ENCODE results near the gene KCTD18. TPM values are rescaled to one million over a fixed set of nuclear protein-coding genes. Genes with fewer than 3 reads are reported as not detected.

Gene KCTD18
- total RNA-seq, 1 experiment from 2014 or later, result 14.7 TPM

DNA sequence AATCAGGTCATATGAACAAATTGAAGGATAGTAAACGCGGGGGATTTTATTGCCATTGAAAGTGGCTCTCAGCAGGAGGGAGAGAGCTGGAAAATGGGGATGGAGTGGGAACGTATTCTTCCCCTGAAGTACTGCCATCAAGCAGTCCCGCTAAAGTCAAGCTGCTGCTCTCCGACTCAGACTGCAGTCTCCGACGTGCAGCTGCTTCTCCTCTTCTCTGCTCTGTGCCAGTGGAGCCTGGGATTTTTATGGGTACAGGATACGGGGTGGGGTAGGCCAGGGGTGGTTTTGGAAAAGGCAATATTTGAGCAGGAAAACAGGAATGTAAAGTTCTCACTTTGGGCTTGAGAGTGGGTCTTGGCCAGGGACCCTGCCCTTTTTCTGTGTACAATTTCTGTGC, 33.0 kb downstream of the KCTD18 start:
- no peak overlapping the region for H3K27ac ChIP-seq (ENCODE audit: low read length)
- H3K4me3 ChIP-seq (ENCODE audit: low read depth in 2 of 2, low read length in 2 of 2), result no peak overlapping the region
- intact Hi-C loops (cut with micrococcal nuclease; ENCODE audit: unreplicated experiment) (no loop called here), in situ Hi-C loops (cut with HindIII; ENCODE audit: low pct_unique_long_range_greater_than_20kb, low sequenced_read_pairs) (no loop called here)
- BruUV-seq (replicated peaks), result no TSS peak
- H3K27me3 ChIP-seq (ENCODE audit: control insufficient read depth, insufficient read depth, low read length), result no peaks in the 10 kb centered on the region
- TF ChIP-seq TCF7L2 (IDR thresholded peaks at IDR 0.05; ENCODE audit: low read depth, low read length) (no peak), SIN3A (IDR thresholded peaks at IDR 0.05; ENCODE audit: borderline replicate concordance, insufficient read depth, low read depth, low read length) (no peak), POLR2AphosphoS5 (IDR thresholded peaks at IDR 0.05; ENCODE audit: low read depth, low read length) (no peak)
- TF ChIP-seq, protein P1, sequence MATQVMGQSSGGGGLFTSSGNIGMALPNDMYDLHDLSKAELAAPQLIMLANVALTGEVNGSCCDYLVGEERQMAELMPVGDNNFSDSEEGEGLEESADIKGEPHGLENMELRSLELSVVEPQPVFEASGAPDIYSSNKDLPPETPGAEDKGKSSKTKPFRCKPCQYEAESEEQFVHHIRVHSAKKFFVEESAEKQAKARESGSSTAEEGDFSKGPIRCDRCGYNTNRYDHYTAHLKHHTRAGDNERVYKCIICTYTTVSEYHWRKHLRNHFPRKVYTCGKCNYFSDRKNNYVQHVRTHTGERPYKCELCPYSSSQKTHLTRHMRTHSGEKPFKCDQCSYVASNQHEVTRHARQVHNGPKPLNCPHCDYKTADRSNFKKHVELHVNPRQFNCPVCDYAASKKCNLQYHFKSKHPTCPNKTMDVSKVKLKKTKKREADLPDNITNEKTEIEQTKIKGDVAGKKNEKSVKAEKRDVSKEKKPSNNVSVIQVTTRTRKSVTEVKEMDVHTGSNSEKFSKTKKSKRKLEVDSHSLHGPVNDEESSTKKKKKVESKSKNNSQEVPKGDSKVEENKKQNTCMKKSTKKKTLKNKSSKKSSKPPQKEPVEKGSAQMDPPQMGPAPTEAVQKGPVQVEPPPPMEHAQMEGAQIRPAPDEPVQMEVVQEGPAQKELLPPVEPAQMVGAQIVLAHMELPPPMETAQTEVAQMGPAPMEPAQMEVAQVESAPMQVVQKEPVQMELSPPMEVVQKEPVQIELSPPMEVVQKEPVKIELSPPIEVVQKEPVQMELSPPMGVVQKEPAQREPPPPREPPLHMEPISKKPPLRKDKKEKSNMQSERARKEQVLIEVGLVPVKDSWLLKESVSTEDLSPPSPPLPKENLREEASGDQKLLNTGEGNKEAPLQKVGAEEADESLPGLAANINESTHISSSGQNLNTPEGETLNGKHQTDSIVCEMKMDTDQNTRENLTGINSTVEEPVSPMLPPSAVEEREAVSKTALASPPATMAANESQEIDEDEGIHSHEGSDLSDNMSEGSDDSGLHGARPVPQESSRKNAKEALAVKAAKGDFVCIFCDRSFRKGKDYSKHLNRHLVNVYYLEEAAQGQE (IDR thresholded peaks at IDR 0.05; ENCODE audit: insufficient read depth in 1 of 2, low read depth in 2 of 2, low read length in 1 of 2), result no peak
- TF ChIP-seq, protein P2, sequence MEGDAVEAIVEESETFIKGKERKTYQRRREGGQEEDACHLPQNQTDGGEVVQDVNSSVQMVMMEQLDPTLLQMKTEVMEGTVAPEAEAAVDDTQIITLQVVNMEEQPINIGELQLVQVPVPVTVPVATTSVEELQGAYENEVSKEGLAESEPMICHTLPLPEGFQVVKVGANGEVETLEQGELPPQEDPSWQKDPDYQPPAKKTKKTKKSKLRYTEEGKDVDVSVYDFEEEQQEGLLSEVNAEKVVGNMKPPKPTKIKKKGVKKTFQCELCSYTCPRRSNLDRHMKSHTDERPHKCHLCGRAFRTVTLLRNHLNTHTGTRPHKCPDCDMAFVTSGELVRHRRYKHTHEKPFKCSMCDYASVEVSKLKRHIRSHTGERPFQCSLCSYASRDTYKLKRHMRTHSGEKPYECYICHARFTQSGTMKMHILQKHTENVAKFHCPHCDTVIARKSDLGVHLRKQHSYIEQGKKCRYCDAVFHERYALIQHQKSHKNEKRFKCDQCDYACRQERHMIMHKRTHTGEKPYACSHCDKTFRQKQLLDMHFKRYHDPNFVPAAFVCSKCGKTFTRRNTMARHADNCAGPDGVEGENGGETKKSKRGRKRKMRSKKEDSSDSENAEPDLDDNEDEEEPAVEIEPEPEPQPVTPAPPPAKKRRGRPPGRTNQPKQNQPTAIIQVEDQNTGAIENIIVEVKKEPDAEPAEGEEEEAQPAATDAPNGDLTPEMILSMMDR (IDR thresholded peaks at IDR 0.05), result no peak
- ATAC-seq (no peak), DNase-seq (ENCODE audit: low read depth, low spot score) (no peak)
- POLR2A ChIA-PET, result no interaction called here
- H3K9me3 ChIP-seq (ENCODE audit: control insufficient read depth, insufficient read depth, low read depth, low read length), result no peaks in the 10 kb centered on the region
- CTCF ChIA-PET, result no interaction called here
- H3K4me1 ChIP-seq (ENCODE audit: control insufficient read depth, insufficient read depth, low read length), result peaks cover 18% of the 10 kb centered on the region
- H3K36me3 ChIP-seq (ENCODE audit: control insufficient read depth, insufficient read depth, low read length), result peaks cover 26% of the 10 kb centered on the region

DNA sequence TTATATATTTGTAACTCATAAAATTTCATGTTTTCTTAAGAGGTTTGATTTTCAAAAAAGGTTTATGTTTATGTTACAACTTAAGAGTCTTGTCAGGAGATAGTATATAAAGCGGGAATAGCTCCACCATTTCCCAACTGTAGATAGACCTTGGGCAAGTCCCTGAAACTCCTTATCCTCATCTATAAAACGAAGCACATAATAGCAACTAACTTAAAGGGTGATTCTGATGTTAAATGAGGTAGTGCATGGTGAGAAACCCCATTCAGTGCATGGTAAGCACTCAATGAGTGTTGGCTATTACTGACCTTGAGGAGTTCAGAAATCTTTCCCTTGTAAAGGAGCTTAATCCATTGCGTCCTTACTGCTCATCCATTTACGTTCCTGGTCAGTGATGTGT, 34.1 kb downstream of the KCTD18 start:
- ATAC-seq, result no peak
- H3K4me3 ChIP-seq (ENCODE audit: low read depth in 2 of 2, low read length in 2 of 2), result no peak overlapping the region
- no peaks in the 10 kb centered on the region for H3K9me3 ChIP-seq (ENCODE audit: control insufficient read depth, insufficient read depth, low read depth, low read length)
- DNase-seq (ENCODE audit: low read depth, low spot score), result no peak
- intact Hi-C loops (cut with micrococcal nuclease; ENCODE audit: unreplicated experiment), result no loop called here
- peaks cover 26% of the 10 kb centered on the region for H3K36me3 ChIP-seq (ENCODE audit: control insufficient read depth, insufficient read depth, low read length)
- ChIA-PET POLR2A (no interaction called here), CTCF (no interaction called here)
- in situ Hi-C loops (cut with HindIII; ENCODE audit: low pct_unique_long_range_greater_than_20kb, low sequenced_read_pairs), result no loop called here
- no TSS peak for BruUV-seq (replicated peaks)
- no peak overlapping the region for H3K27ac ChIP-seq (ENCODE audit: low read length)
- peaks cover 14% of the 10 kb centered on the region for H3K4me1 ChIP-seq (ENCODE audit: control insufficient read depth, insufficient read depth, low read length)
- TF ChIP-seq, protein P1 (IDR thresholded peaks at IDR 0.05; ENCODE audit: insufficient read depth in 1 of 2, low read depth in 2 of 2, low read length in 1 of 2), result no peak
- no peaks in the 10 kb centered on the region for H3K27me3 ChIP-seq (ENCODE audit: control insufficient read depth, insufficient read depth, low read length)

Data from Panc1 (cell line).